ENCODE results near the gene NPR2. TPM values are rescaled to one million over a fixed set of nuclear protein-coding genes. Genes with fewer than 3 reads are reported as not detected.

Gene NPR2
- total RNA-seq, 1 donor from 2014 or later = 21.8 TPM

GRCh38 chr9:35832814-35833213 is 41.4 kb downstream of the NPR2 start:
- peak; percentile 65 for DNase-seq (ENCODE audit: low spot score)

- no peak for DNase-seq (ENCODE audit: low spot score)
Observed at GRCh38 chr9:35834260-35835215, 43.1 kb downstream of the NPR2 start.

GRCh38 chr9:35835216-35835632 is 43.8 kb downstream of the NPR2 start:
- DNase-seq (ENCODE audit: low spot score) = no peak

GRCh38 chr9:35835766-35836165 is 44.4 kb downstream of the NPR2 start:
- DNase-seq (ENCODE audit: low spot score) = no peak

- no peak for DNase-seq (ENCODE audit: low spot score)
Observed at GRCh38 chr9:35836595-35836994, 45.2 kb downstream of the NPR2 start.

- no peak for DNase-seq (ENCODE audit: low spot score)
Observed at GRCh38 chr9:35839926-35840325, 48.5 kb downstream of the NPR2 start.

GRCh38 chr9:35840881-35841644 is 49.7 kb downstream of the NPR2 start:
- no peak for DNase-seq (ENCODE audit: low spot score)

- no peak for DNase-seq (ENCODE audit: low spot score)
Observed at GRCh38 chr9:35841645-35841900, 50.2 kb downstream of the NPR2 start.

GRCh38 chr9:35842020-35842745 is 50.8 kb downstream of the NPR2 start:
- DNase-seq (ENCODE audit: low spot score) = no peak

- no peak for DNase-seq (ENCODE audit: low spot score)
Observed at GRCh38 chr9:35842795-35843194, 51.4 kb downstream of the NPR2 start.

GRCh38 chr9:35844628-35845270 is 53.4 kb downstream of the NPR2 start:
- DNase-seq (ENCODE audit: low spot score) = peak; percentile 70

GRCh38 chr9:35845824-35846771 is 54.7 kb downstream of the NPR2 start:
- DNase-seq (ENCODE audit: low spot score) = no peak

GRCh38 chr9:35847792-35848572 is 56.6 kb downstream of the NPR2 start:
- no peak for DNase-seq (ENCODE audit: low spot score)

- peak; percentile 19 for DNase-seq (ENCODE audit: low spot score)
Observed at GRCh38 chr9:35852267-35852815, 61.0 kb downstream of the NPR2 start.

- DNase-seq (ENCODE audit: low spot score) = peak; percentile 17
Observed at GRCh38 chr9:35852876-35853865, 61.8 kb downstream of the NPR2 start.

- no peak for DNase-seq (ENCODE audit: low spot score)
Observed at GRCh38 chr9:35854091-35854762, 62.8 kb downstream of the NPR2 start.

GRCh38 chr9:35856206-35856605 is 64.8 kb downstream of the NPR2 start:
- DNase-seq (ENCODE audit: low spot score) = no peak

- DNase-seq (ENCODE audit: low spot score) = no peak
Observed at GRCh38 chr9:35856882-35857281, 65.5 kb downstream of the NPR2 start.
